ENCODE data around the gene ADGRA1. TPM values are rescaled to one million over a fixed set of nuclear protein-coding genes. Genes with fewer than 3 reads are reported as not detected.

ADGRA1 gene
- total RNA-seq, 2 experiments from 2014 or later = not detected

GRCh38 chr10:133071733-133072132 lies 16.0 kb upstream of the ADGRA1 start:
- H3K9me2 ChIP-seq (ENCODE audit: insufficient read depth, low read length) = no peaks in the 10 kb centered on the region
- POLR2A ChIA-PET = no interaction called here
- H3K4me3 ChIP-seq (ENCODE audit: low read depth, low read length, poor library complexity, severe bottlenecking) = no peak overlapping the region
- H3K36me3 ChIP-seq (ENCODE audit: insufficient read depth, low read length) = no peaks in the 10 kb centered on the region
- CTCF ChIA-PET (ENCODE audit: unreplicated experiment) = no interaction called here
- no peaks in the 10 kb centered on the region for H3K4me1 ChIP-seq (ENCODE audit: insufficient read depth, low read length, poor library complexity, severe bottlenecking)
- H4K20me1 ChIP-seq (ENCODE audit: insufficient read depth, low read length) = no peaks in the 10 kb centered on the region
- DNase-seq (ENCODE audit: low spot score) = no peak
- no peaks in the 10 kb centered on the region for H3K79me2 ChIP-seq (ENCODE audit: insufficient read depth, low read depth, low read length)
- TF ChIP-seq EZH2phosphoT487 (IDR thresholded peaks at IDR 0.05; ENCODE audit: borderline replicate concordance, low read depth, low read length) = no peak
- no peak overlapping the region for H2AFZ ChIP-seq (ENCODE audit: low read length)
- no TSS peak for BruUV-seq (replicated peaks)
- H3K9me3 ChIP-seq (ENCODE audit: low read length) = no peaks in the 10 kb centered on the region
- H3K27ac ChIP-seq (ENCODE audit: low read depth, low read length, poor library complexity, severe bottlenecking) = no peak overlapping the region
- intact Hi-C loops (cut with micrococcal nuclease; ENCODE audit: unreplicated experiment) = no loop called here
- no peak overlapping the region for H3K4me2 ChIP-seq (ENCODE audit: low read length)

GRCh38 chr10:133072196-133072595 lies 15.5 kb upstream of the ADGRA1 start:
- H3K27ac ChIP-seq (ENCODE audit: low read depth, low read length, poor library complexity, severe bottlenecking) = no peak overlapping the region
- no TSS peak for BruUV-seq (replicated peaks)
- CTCF ChIA-PET (ENCODE audit: unreplicated experiment) = no interaction called here

GRCh38 chr10:133072720-133073390 lies 14.9 kb upstream of the ADGRA1 start:
- H2AFZ ChIP-seq (ENCODE audit: low read length) = no peak overlapping the region
- H3K4me3 ChIP-seq (ENCODE audit: low read depth, low read length, poor library complexity, severe bottlenecking) = no peak overlapping the region
- no peak for DNase-seq (ENCODE audit: low spot score)
- H3K4me2 ChIP-seq (ENCODE audit: low read length) = no peak overlapping the region
- ChIA-PET POLR2A (no interaction called here), CTCF (ENCODE audit: unreplicated experiment) (no interaction called here)
- H3K4me1 ChIP-seq (ENCODE audit: insufficient read depth, low read length, poor library complexity, severe bottlenecking) = no peaks in the 10 kb centered on the region
- no peaks in the 10 kb centered on the region for H4K20me1 ChIP-seq (ENCODE audit: insufficient read depth, low read length)
- H3K79me2 ChIP-seq (ENCODE audit: insufficient read depth, low read depth, low read length) = no peaks in the 10 kb centered on the region
- no peak for TF ChIP-seq EZH2phosphoT487 (IDR thresholded peaks at IDR 0.05; ENCODE audit: borderline replicate concordance, low read depth, low read length)
- TF ChIP-seq CTCF (conservative IDR thresholded peaks at IDR 0.05; ENCODE audit: low read length) = no peak
- intact Hi-C loops (cut with micrococcal nuclease; ENCODE audit: unreplicated experiment) = no loop called here
- H3K9me3 ChIP-seq (ENCODE audit: low read length) = no peaks in the 10 kb centered on the region
- H3K36me3 ChIP-seq (ENCODE audit: insufficient read depth, low read length) = no peaks in the 10 kb centered on the region
- no peak overlapping the region for H3K27ac ChIP-seq (ENCODE audit: low read depth, low read length, poor library complexity, severe bottlenecking)
- no TSS peak for BruUV-seq (replicated peaks)
- no peaks in the 10 kb centered on the region for H3K9me2 ChIP-seq (ENCODE audit: insufficient read depth, low read length)

More at GRCh38 chr10:133072196-133072595, 15.5 kb upstream of the ADGRA1 start:
- Histone ChIP-seq H3K36me3 (ENCODE audit: insufficient read depth, low read length) (no peaks in the 10 kb centered on the region), H4K20me1 (ENCODE audit: insufficient read depth, low read length) (no peaks in the 10 kb centered on the region), H3K4me3 (ENCODE audit: low read depth, low read length, poor library complexity, severe bottlenecking) (no peak overlapping the region), H3K4me2 (ENCODE audit: low read length) (no peak overlapping the region), H3K9me2 (ENCODE audit: insufficient read depth, low read length) (no peaks in the 10 kb centered on the region), H3K9me3 (ENCODE audit: low read length) (no peaks in the 10 kb centered on the region), H2AFZ (ENCODE audit: low read length) (no peak overlapping the region), H3K4me1 (ENCODE audit: insufficient read depth, low read length, poor library complexity, severe bottlenecking) (no peaks in the 10 kb centered on the region), H3K79me2 (ENCODE audit: insufficient read depth, low read depth, low read length) (no peaks in the 10 kb centered on the region)
- no peak for TF ChIP-seq CTCF (conservative IDR thresholded peaks at IDR 0.05; ENCODE audit: low read length)
- TF ChIP-seq EZH2phosphoT487 (IDR thresholded peaks at IDR 0.05; ENCODE audit: borderline replicate concordance, low read depth, low read length) = no peak
- POLR2A ChIA-PET = no interaction called here
- intact Hi-C loops (cut with micrococcal nuclease; ENCODE audit: unreplicated experiment) = no loop called here
- DNase-seq (ENCODE audit: low spot score) = no peak
